Epithelial cell of prostate (primary cell): ENCODE data around the gene BROX.

Experiments used
- DNase-seq: peaks from one replicate; pipeline ENCODE4 v3.0.0-alpha.2; 2011; ENCODE audit warnings: low read depth, low spot score
- H3K27ac ChIP-seq: fragments of 450-650 bp; 2 replicates; pipeline ENCODE4 v1.5.1; 2017; ENCODE audit warnings: mild to moderate bottlenecking

Gene BROX

DNA sequence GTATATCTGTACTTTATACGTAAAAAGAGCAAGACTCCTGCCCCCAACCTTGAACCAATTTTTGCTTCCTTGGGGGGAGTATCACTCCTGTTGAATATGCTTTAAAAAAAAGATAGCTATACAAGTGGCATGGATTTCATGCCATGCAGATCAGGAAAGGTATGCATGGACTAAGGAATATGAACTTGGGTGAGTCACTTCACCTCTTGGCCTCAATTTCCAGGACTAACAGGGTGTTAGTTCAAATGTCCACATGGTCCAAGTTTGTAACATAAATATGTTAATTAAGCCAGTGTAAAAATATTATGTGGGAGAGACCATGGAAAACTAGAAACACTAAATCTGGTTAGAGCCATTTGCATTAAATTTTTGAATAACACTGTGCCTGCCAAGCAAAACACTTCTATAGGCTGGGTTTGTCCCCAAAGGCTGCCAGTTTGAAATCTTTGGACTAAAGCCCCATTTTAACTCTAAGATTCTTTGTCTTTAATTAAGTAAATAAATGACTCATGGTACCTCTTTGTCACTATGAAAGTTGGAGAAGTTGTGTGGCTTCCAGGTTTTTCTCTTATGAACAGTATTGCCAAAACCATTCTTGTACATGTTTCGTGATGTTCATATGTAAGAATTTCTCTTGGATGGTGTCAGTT lies 57.7 kb downstream of the BROX start:
- no peak for DNase-seq
- no peak overlapping the region for H3K27ac ChIP-seq

DNA sequence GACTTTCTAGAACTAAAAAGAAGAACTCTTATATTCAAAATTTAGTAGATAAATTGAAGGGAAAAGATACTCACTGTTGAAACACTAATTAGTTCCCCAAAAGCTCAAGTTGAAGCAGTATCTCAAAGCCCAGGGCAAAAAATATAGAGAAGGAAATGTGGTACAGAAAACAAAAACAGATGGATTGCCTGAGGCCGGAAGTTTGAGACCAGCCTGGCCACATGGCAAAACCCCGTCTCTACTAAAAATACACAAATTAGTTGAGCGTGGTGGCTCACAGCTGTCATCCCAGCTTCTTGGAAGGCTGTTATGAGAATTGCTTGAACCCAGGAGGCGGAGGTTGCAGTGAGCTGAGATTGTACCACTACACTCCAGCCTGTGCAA lies 60.6 kb downstream of the BROX start:
- DNase-seq: no peak
- no peak overlapping the region for H3K27ac ChIP-seq

DNA sequence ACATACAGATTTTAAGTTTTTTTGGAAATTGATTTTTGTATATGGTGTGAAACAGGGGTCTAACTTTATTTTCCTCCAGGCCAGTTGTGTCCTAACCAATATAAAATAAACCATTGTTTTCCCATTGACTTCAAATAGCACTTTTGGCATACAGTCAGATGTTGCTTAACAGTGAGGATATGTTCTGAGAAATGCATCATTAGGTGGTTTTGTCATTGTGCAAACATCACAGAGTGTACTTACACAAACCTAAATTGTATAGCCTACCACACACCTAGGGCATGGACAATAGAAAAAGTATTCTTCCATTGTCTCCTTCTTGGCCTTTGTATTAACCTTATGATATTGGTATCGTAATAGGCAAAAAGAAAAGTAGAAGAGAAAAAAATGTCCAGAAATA lies 65.1 kb downstream of the BROX start:
- peak; percentile 80 for DNase-seq
- peak overlapping the region; percentile 46 for H3K27ac ChIP-seq

DNA sequence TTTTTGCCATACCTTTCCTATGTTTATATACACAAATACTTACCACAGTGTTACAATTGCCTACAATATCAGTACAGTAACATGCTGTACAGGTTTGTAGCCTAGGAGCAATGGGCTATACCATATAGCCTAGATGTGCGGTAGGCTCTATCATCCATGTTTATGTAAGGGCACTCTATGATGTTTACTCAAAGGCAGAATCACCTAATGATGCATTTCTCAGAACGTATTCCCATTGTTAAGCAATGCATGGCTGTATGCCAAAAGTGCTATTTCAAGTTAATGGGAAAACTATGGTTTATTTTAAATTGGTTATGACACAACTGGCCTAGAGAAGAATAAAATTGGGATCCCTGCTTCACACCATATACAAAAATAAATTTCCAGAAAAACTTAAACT lies 65.6 kb downstream of the BROX start:
- peak overlapping the region; percentile 46 for H3K27ac ChIP-seq
- peak; percentile 77 for DNase-seq

DNA sequence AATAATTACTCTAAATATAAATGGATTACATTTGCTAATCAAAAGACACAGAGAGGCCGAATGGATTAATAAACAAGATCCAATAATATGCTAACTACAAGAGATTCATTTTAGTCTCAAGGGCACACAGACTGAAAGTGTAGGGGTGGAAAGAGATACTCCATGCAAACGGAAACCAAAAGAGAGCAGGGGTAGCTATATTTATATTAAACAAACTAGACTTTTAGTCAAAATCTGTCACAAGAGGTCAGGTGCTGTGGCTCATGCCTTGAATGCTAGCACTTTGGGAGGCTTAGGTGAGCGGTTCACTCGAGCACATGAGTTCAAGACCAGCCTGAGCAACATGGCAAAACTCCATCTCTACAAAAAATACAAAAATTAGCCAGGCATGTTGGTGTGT lies 68.9 kb downstream of the BROX start:
- H3K27ac ChIP-seq: no peak overlapping the region
- no peak for DNase-seq

DNA sequence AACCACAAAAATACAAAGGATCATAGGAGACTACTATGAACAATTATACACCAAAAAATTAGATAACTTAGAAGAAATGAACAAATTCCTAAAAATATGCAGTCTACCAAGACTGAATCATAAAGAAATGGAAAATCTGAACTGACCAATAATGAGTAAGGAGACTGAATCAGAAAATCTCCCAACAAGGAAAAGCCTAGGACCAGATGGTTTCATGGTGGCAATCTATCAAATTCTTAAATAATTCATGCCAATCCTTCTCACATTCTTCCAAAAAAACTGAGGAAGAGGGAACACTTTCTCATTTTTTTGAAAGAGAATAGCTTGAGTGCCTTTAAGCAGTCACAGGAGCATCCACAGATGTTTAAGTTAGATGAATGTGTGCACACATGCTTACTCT lies 70.7 kb downstream of the BROX start:
- no peak for DNase-seq
- no peak overlapping the region for H3K27ac ChIP-seq

DNA sequence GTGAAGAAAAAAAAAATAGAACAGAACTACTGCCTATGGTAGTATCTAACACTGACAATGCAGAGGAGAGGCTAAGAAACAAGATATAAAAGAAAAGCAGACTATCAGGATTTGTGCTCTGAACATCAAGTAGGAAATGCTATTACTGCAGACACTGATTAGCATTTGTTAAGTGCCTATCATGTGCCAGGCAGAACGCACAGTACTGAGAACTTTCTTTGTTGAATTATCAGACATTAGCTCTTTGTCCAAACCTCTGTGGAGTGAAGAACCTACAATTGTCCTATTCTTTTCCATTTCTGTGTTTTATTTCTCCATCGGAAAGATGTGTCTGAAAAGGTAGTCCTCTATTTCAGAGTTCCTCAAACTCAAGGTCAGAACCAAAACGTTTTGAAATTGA lies 72.0 kb downstream of the BROX start:
- no peak overlapping the region for H3K27ac ChIP-seq
- DNase-seq: no peak
